ENCODE data around the gene CCDC88A.
A peak's percentile ranks its signal among the peaks of the same experiment; 100 is the strongest.

Gene CCDC88A

GRCh38 chr2:55422876-55423665, 3.4 kb upstream of the CCDC88A start:
- no peak for TF ChIP-seq CTCF (conservative IDR thresholded peaks at IDR 0.05; ENCODE audit: control insufficient read depth, insufficient read depth, low read depth, low read length)
- DNase-seq (ENCODE audit: low read depth): no peak
- H3K4me3 ChIP-seq (ENCODE audit: control insufficient read depth, low read depth, low read length): no peak overlapping the region

- DNase-seq (ENCODE audit: low read depth): no peak
- H3K4me3 ChIP-seq (ENCODE audit: control insufficient read depth, low read depth, low read length): no peak overlapping the region
- no peak for TF ChIP-seq CTCF (conservative IDR thresholded peaks at IDR 0.05; ENCODE audit: control insufficient read depth, insufficient read depth, low read depth, low read length)
Measured at GRCh38 chr2:55421326-55421725, 1.7 kb upstream of the CCDC88A start.

- no peak for TF ChIP-seq CTCF (conservative IDR thresholded peaks at IDR 0.05; ENCODE audit: control insufficient read depth, insufficient read depth, low read depth, low read length)
- H3K4me3 ChIP-seq (ENCODE audit: control insufficient read depth, low read depth, low read length): peak overlapping the region; percentile 69
Measured at GRCh38 chr2:55420871-55421270, 1.2 kb upstream of the CCDC88A start.

GRCh38 chr2:55420439-55420725, 726 bp upstream of the CCDC88A start:
- no peak for TF ChIP-seq CTCF (conservative IDR thresholded peaks at IDR 0.05; ENCODE audit: control insufficient read depth, insufficient read depth, low read depth, low read length)
- peak; percentile 44 for DNase-seq (ENCODE audit: low read depth)
- peak overlapping the region; percentile 69 for H3K4me3 ChIP-seq (ENCODE audit: control insufficient read depth, low read depth, low read length)

More at GRCh38 chr2:55420871-55421270, 1.2 kb upstream of the CCDC88A start:
- DNase-seq (ENCODE audit: low read depth): no peak

- TF ChIP-seq CTCF (conservative IDR thresholded peaks at IDR 0.05; ENCODE audit: control insufficient read depth, insufficient read depth, low read depth, low read length): no peak
- peak; percentile 31 for DNase-seq (ENCODE audit: low read depth)
- H3K4me3 ChIP-seq (ENCODE audit: control insufficient read depth, low read depth, low read length): peak overlapping the region; percentile 75
Measured at GRCh38 chr2:55419233-55419678, 400 bp downstream of the CCDC88A start.

GRCh38 chr2:55418512-55419232, 984 bp downstream of the CCDC88A start:
- peak overlapping the region; percentile 75 for H3K4me3 ChIP-seq (ENCODE audit: control insufficient read depth, low read depth, low read length)
- no peak for DNase-seq (ENCODE audit: low read depth)
- TF ChIP-seq CTCF (conservative IDR thresholded peaks at IDR 0.05; ENCODE audit: control insufficient read depth, insufficient read depth, low read depth, low read length): no peak
